DMS114 treated with DMSO at 0.1 percent for 48 hours (cell line): Measurements from ENCODE around the gene IDH3B.
"Not testable (repeated sequence)": the region's sequence is repeated elsewhere in the genome, so short reads cannot be mapped to it uniquely, and the experiment has no call there.

Source experiments
- DNase-seq: peaks from one replicate; lab custom pipeline; 2025; ENCODE audit not compliant: unreplicated experiment; lab: John Stamatoyannopoulos, UW

IDH3B gene

DNA sequence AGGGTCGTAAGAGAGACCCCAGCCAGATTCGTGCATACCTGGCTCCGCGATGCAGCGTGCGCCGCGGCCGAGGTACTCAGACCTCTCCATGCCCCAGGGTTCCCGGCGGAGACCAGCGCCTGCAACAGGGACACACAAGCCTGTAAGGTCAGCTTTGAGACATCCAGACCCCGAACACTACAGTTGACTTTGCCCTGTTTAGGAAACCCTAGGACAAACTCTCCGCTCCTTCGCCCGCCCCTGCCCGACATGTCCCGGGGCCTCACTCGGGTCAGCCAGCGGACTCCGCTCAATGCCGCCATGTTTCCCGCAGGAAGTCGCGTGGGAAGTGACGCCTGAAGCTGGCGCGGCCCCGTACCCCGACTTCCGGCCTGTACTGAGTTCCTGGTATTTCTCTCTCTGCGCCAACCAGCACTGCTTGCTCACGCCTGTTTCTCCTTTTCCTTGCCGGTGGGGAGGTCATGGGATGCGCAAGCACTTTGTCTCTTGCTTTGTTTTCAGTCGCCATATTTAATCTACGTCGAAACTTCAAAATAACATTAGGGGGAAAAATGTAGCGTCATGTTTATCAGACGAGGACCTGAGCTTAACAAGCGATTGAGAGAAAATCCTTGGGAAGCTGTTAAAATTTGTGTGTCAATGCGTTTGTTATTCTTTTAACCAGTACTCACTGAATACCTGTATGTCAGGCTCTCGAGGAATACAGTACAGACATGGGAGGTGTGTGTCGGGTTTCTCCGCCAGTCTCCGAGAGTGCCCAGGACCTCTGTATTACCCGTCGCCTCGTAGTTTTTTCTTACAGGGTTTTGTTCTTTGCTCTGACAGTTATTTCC, at the start of gene IDH3B:
IDH3B (minus strand) TSS at position 330 of the 833 bp plus-strand sequence; CDS start at position 302, 28 bp downstream.
- peak; percentile 87 for DNase-seq

DNA sequence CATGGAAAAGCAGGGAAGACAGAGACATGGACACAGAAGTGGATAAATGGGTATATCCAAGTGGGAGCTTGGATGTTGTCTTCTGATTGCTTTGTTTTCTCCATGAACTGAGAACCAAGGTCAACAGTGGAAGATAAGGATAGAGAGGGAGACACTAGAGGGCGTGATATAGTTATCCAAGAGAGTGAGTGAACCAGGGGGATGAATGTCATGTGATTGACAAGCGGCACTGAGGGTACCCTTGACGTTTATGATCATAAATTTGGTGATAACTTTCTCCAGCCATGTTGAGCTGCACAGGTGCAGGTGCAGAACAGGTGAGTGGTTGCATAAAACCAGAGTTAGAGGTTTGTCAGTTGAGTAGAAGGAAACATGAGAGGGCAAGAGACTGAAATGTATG, 49.3 kb upstream of the IDH3B start:
- no peak for DNase-seq

- no peak for DNase-seq
These were observed 45.4 kb upstream of the IDH3B start for GRCh38 chr20:2709205-2709981.

DNA sequence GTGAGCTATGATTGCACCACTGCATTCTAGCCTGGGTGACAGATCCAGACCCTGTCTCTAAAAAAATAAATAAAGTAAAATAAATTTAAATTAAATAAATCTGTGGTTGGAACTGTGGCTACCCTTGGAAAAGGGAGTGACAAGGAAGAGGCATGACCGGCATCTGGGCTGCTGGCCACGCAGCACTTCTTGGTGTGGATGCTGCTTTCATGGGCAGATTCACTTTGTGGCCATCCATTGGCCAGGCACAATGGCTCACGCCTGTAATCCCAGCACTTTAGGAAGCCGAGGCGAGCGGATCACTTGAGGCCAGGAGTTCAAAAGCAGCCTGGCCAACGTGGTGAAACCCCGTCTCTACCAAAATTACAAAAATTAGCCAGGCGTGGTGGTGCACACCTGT, 44.6 kb upstream of the IDH3B start:
- DNase-seq: no peak

- no peak for DNase-seq
These were observed 44.0 kb upstream of the IDH3B start for GRCh38 chr20:2708073-2708415.

DNA sequence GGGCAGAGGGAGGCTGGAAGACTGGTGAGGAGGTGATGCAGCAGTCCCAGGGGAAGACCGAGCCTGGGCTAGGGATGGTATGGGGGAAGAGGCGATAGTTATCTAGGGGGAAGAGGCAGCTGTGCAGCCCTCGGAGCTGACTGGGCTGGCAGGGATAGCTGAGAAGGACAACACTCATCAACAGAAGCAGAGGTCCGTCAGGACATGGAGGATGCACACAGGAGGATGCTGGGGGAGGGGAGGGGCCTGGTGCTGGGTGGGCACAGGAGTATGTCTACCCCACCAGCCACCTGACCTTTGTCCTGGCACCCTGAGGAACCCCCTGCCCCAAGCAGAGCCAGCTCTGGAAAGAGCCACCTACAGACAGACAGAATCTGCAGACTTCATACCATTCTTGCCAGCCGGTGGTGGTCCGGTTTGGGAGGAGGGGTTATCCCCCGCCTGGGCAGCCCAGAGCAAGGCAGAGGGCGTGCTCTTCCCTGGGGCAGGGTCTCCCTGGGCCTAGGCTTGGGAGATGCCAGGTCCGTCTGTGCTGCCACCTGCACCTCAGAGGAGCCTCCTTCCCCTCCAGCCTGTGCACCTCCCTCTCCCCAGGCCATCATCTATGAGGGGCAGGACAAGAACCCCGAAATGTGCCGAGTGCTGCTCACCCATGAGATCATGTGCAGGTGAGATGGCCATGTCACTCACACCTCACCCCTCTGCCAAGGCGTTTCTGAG, 43.5 kb upstream of the IDH3B start:
- no peak for DNase-seq

DNA sequence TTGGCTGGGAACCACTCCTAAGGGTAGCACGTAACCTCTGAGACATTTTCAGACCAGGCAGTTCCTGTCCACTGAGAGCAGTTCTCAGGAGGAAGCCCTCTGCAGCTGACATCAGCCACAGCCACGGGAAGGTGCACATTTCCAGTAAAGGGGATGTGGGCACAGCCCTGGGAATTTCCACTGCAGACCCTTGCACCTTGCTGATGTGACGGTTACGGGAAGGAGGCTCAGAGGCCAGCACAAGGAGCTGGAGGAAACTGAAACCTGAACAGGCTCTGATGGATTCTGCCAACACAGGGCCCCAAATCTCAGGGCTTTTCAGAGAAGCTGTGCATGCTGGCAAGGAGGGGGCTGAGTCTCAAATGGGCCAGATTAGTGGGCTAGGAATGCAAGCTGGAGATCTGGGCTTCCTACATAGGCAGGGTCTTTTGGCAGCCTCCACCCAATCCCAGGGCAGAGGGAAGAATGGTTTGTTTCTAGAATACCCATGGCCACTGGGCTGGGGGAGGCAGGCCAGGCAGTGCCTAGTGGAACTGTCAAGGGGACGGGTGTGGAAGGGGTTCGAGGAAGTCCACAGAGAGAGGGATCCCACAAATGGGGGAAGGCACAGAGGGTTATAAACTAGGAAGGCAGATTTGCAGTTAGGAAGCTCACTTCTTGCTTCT, 42.8 kb upstream of the IDH3B start:
- DNase-seq: no peak

DNA sequence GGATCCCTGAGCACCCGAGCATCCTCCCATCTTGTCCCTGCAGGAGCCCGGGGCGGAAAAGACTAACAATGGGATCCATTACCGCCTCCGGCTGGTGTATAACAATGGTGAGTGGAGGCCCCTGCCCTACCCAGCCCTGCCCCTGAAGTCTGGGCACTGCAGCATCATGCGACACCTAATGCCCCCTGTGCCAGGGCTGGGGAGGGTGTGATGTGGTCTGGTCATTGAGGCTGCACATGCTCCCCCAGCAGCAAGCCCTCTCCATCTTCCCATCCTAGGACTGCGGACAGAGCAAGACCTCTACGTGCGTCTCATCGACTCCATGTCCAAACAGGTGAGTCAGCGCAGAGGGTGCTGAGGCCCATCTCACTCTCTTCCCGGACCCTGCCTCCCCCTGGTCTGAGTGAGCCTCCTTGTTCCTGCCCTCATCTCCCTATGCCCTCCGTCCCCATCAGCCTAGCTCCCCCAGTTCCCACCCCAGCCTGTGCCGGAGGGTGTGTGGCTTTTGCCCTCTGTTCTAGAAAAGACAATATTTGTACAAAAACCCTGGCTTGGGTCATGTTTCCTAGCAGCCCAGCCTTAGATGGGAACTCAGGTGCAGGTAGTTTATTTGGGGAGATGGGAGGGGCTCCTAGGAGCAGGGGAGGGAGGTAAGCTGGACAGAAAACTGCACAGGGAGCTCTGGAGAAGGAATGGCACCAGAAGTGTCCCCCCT, 42.1 kb upstream of the IDH3B start:
- no peak for DNase-seq

GRCh38 chr20:2703716-2704475, 39.9 kb upstream of the IDH3B start:
- DNase-seq: no peak

DNA sequence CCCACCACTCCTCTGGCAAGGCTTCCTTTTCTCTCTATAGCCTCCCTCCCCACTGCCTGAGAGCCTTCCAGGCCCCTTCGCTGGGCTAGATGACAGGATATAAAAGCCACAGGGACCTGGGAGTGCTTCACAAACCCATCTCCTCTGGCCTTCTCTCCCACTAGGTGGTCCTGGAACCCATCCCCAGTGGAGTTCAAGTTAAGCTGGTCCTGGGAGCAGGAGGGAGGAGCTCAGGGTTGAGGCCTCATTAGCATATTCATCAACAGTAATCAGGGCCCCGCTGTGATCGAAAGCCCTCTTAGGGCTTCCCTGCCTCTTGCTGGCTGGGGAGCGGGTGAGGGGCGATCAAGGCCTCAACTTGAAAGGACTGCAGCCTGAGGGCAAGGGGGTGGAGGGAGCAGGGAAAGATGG, 37.7 kb upstream of the IDH3B start:
- no peak for DNase-seq

DNA sequence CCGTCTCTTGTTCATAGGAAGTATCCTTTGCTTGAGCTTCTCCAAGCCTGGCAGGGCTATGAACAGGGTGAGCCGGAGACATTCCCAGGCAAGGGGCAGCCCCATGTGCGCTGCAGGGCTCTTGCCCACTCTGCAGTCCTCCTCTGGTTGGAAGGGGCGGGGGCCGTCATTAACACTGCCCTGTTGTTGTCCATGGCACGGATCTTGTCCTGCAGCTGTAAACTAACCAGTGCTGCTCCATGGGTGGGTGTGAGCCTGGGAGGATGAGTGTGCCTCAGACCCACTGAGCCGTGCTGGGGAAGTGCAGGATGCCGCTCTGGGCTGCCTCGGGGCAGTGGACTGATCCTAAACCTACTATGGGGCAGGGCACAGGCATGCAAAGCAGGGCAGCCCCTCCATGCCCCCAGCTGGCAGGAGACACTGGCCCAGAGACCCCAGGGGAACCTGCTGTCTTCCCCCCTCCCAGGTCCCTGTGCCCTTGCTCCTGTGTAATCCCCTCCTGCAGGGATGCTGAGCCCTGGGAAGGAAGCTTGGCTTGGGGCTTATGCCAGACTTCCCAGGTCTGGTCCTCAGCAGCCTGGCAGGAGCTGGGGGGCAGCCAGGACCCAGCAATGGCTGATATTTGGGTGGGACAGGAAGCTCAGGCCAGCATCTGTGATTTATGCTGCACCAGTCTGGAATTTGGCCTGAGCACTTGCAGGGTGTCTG, 37.1 kb upstream of the IDH3B start:
- DNase-seq: no peak

GRCh38 chr20:2699775-2700413, 35.9 kb upstream of the IDH3B start:
- no peak for DNase-seq

GRCh38 chr20:2698912-2699311, 34.9 kb upstream of the IDH3B start:
- DNase-seq: no peak

DNA sequence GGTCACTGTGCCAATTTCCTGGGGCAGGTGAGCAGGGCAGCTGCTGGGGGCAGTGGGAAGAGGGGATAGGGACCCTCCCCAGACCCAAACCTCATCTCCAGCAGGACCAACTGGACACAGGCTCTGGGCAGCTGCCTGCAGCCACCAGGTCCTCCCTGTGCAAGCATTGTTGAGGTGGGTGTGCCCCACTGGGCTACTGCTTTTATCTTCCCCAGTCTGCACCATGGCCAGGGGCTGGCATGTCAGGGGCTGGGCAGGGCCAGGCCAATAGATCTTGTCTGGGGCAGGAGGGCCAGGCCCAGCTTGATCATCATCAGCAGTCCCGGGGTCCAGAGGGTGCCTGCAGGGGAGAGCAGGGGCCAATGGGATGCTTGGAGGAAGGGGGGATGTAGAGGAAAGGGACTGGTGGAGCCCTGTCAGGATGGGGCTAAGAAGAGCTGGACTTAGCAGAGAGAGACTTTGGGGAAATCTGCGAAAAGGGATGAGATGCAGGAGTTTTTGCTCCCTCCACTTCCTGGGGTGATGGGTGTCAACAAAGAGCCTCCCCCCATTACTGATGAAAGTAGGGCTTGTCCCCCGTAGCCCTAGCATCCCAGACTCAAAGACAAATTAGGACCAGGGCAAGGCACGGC, 34.3 kb upstream of the IDH3B start:
- DNase-seq: no peak

- DNase-seq: no peak
These were observed 33.8 kb upstream of the IDH3B start for GRCh38 chr20:2697768-2698167.

- DNase-seq: no peak
These were observed 32.6 kb upstream of the IDH3B start for GRCh38 chr20:2696646-2697045.

GRCh38 chr20:2695984-2696525, 32.0 kb upstream of the IDH3B start:
- not testable (repeated sequence) for DNase-seq
